CD4-positive, alpha-beta T cell treated with Interleukin-2 at 100 ng/mL for 4 hours (primary cell): Measurements from ENCODE around the gene RGS6.

Experiments used
- DNase-seq: peaks from one replicate; pipeline ENCODE4 v3.0.0-alpha.2; 2020; ENCODE audit warnings: low spot score

Gene RGS6

GRCh38 chr14:72081137-72081536 lies 148.9 kb downstream of the RGS6 start:
- DNase-seq = no peak

- DNase-seq = no peak
Observed at GRCh38 chr14:72084935-72085334, 152.7 kb downstream of the RGS6 start.

- DNase-seq = no peak
Observed at GRCh38 chr14:72089625-72090024, 157.4 kb downstream of the RGS6 start.

GRCh38 chr14:72094844-72095582 lies 162.8 kb downstream of the RGS6 start:
- DNase-seq = no peak

- no peak for DNase-seq
Observed at GRCh38 chr14:72097173-72097783, 165.0 kb downstream of the RGS6 start.

- DNase-seq = no peak
Observed at GRCh38 chr14:72098210-72098609, 166.0 kb downstream of the RGS6 start.

GRCh38 chr14:72099566-72099965 lies 167.3 kb downstream of the RGS6 start:
- no peak for DNase-seq

- peak; percentile 6 for DNase-seq
Observed at GRCh38 chr14:72104011-72104613, 171.9 kb downstream of the RGS6 start.

GRCh38 chr14:72111911-72112310 lies 179.7 kb downstream of the RGS6 start:
- DNase-seq = no peak

GRCh38 chr14:72118841-72119240 lies 186.6 kb downstream of the RGS6 start:
- DNase-seq = no peak

GRCh38 chr14:72120315-72120714 lies 188.1 kb downstream of the RGS6 start:
- no peak for DNase-seq

GRCh38 chr14:72123755-72124154 lies 191.5 kb downstream of the RGS6 start:
- no peak for DNase-seq

GRCh38 chr14:72124171-72124570 lies 191.9 kb downstream of the RGS6 start:
- no peak for DNase-seq

- no peak for DNase-seq
Observed at GRCh38 chr14:72126091-72126490, 193.9 kb downstream of the RGS6 start.

GRCh38 chr14:72126561-72126960 lies 194.3 kb downstream of the RGS6 start:
- no peak for DNase-seq

GRCh38 chr14:72128629-72129028 lies 196.4 kb downstream of the RGS6 start:
- no peak for DNase-seq

- DNase-seq = no peak
Observed at GRCh38 chr14:72129291-72129690, 197.1 kb downstream of the RGS6 start.

- no peak for DNase-seq
Observed at GRCh38 chr14:72141084-72141483, 208.9 kb downstream of the RGS6 start.

- no peak for DNase-seq
Observed at GRCh38 chr14:72142328-72142727, 210.1 kb downstream of the RGS6 start.

GRCh38 chr14:72146241-72146640 lies 214.0 kb downstream of the RGS6 start:
- DNase-seq = no peak

GRCh38 chr14:72154645-72155378 lies 222.6 kb downstream of the RGS6 start:
- no peak for DNase-seq

GRCh38 chr14:72155379-72155993 lies 223.3 kb downstream of the RGS6 start:
- no peak for DNase-seq
